Limb (tissue), 2 donors: Measurements from ENCODE around the gene BET1L.
"Not testable (repeated sequence)": the region's sequence is repeated elsewhere in the genome, so short reads cannot be mapped to it uniquely, and the experiment has no call there.

ENCODE experiments used
- DNase-seq, 2 donors: peaks; one replicate each; pipeline ENCODE4 v3.0.0-alpha.2; 2016; ENCODE audit errors: extremely low spot score in 2 of 2

Gene BET1L

GRCh38 chr11:227824-228379, 20.7 kb upstream of the BET1L start:
- no peak for DNase-seq

- DNase-seq: no peak
Measured at GRCh38 chr11:225734-226453, 18.7 kb upstream of the BET1L start.

GRCh38 chr11:224424-224823, 17.2 kb upstream of the BET1L start:
- no peak for DNase-seq

- no peak for DNase-seq
Measured at GRCh38 chr11:223884-224283, 16.7 kb upstream of the BET1L start.

GRCh38 chr11:223026-223789, 16.0 kb upstream of the BET1L start:
- DNase-seq: no peak

- DNase-seq: no peak
Measured at GRCh38 chr11:221998-222789, 15.0 kb upstream of the BET1L start.

GRCh38 chr11:221539-221938, 14.3 kb upstream of the BET1L start:
- no peak for DNase-seq

GRCh38 chr11:220641-221215, 13.5 kb upstream of the BET1L start:
- not testable (repeated sequence) for DNase-seq

GRCh38 chr11:218815-219593, 11.8 kb upstream of the BET1L start:
- DNase-seq: no peak

- DNase-seq: no peak
Measured at GRCh38 chr11:217704-218103, 10.5 kb upstream of the BET1L start.

- no peak for DNase-seq
Measured at GRCh38 chr11:216081-216974, 9.1 kb upstream of the BET1L start.

- no peak for DNase-seq
Measured at GRCh38 chr11:215581-216037, 8.4 kb upstream of the BET1L start.

- DNase-seq: peak in 1 of 2 donors; percentile 21
Measured at GRCh38 chr11:214083-214482, 6.9 kb upstream of the BET1L start.

- no peak for DNase-seq
Measured at GRCh38 chr11:213111-213510, 5.9 kb upstream of the BET1L start.

GRCh38 chr11:212150-213100, 5.2 kb upstream of the BET1L start:
- no peak for DNase-seq

- DNase-seq: no peak
Measured at GRCh38 chr11:211741-212140, 4.5 kb upstream of the BET1L start.

- no peak for DNase-seq
Measured at GRCh38 chr11:211295-211694, 4.1 kb upstream of the BET1L start.

- DNase-seq: no peak
Measured at GRCh38 chr11:210803-211180, 3.6 kb upstream of the BET1L start.
